Liver (tissue), 9 donors: ENCODE data around the gene ENOX1. TPM values are rescaled to one million over a fixed set of nuclear protein-coding genes. Genes with fewer than 3 reads are reported as not detected.

Experiments
- DNase-seq: peaks from one replicate; pipeline ENCODE4 v3.0.0-alpha.2; 2017; ENCODE audit warnings: low spot score
- H3K27ac ChIP-seq, 2 donors: one replicate each; pipeline ENCODE4 v1.7.0; 2013; ENCODE audit warnings: inconsistent platforms in 2 of 2, low read length in 2 of 2, control low read depth in 1 of 2, low read depth in 1 of 2, mild to moderate bottlenecking in 1 of 2
- H3K27me3 ChIP-seq, 4 donors: one replicate each; pipeline versions ENCODE4 v1.6.1 to v1.7.0; 2013; ENCODE audit warnings: low read length in 3 of 4, inconsistent platforms in 1 of 4, mild to moderate bottlenecking in 1 of 4, moderate library complexity in 1 of 4; ENCODE audit not compliant: control insufficient read depth in 4 of 4, insufficient read depth in 4 of 4
- H3K36me3 ChIP-seq, 4 donors: one replicate each; pipeline versions ENCODE4 v1.6.1 to v1.7.0; 2013; ENCODE audit warnings: low read length in 3 of 4, mild to moderate bottlenecking in 3 of 4, low read depth in 1 of 4, moderate library complexity in 1 of 4; ENCODE audit not compliant: control insufficient read depth in 4 of 4, insufficient read depth in 3 of 4
- H3K4me1 ChIP-seq, 4 donors: one replicate each; pipeline versions ENCODE4 v1.6.1 to v1.7.0; 2013; ENCODE audit warnings: low read length in 3 of 4, mild to moderate bottlenecking in 3 of 4, moderate library complexity in 1 of 4; ENCODE audit not compliant: control insufficient read depth in 4 of 4, insufficient read depth in 4 of 4
- H3K4me3 ChIP-seq, 3 donors: one replicate each; pipeline versions ENCODE4 v1.6.1 to v1.7.0; 2013; ENCODE audit warnings: low read length in 3 of 3, control low read depth in 1 of 3, low read depth in 1 of 3, mild to moderate bottlenecking in 1 of 3
- H3K9ac ChIP-seq, 2 donors: one replicate each; pipeline ENCODE4 v1.7.0; 2013; ENCODE audit warnings: low read length in 2 of 2, mild to moderate bottlenecking in 2 of 2, moderate library complexity in 2 of 2, control low read depth in 1 of 2, low read depth in 1 of 2
- H3K9me3 ChIP-seq, 4 donors: one replicate each; pipeline versions ENCODE4 v1.6.1 to v1.7.0; 2013; ENCODE audit warnings: low read length in 3 of 4; ENCODE audit not compliant: control insufficient read depth in 4 of 4
- ATF3 ChIP-seq: IDR thresholded peaks from 2 replicates; pipeline ENCODE4 v1.6.1; 2016; ENCODE audit warnings: antibody characterized with exemption
- CTCF ChIP-seq: fragments of 150-350 bp; IDR thresholded peaks from 2 replicates; pipeline ENCODE4 v1.5.1; 2017; ENCODE audit warnings: improper control_type of control experiment, low read depth, low read length; ENCODE audit not compliant: missing input control
- EGR1 ChIP-seq, 2 donors: IDR thresholded peaks; 2 replicates each; pipeline ENCODE4 v1.6.1; 2016 to 2018; ENCODE audit warnings: antibody characterized with exemption in 2 of 2, low read depth in 2 of 2
- FOXA2 ChIP-seq: IDR thresholded peaks from 2 replicates; pipeline ENCODE4 v1.6.1; 2016; ENCODE audit warnings: antibody characterized with exemption
- HNF4A ChIP-seq, 2 donors: conservative IDR thresholded peaks; 2 replicates each; pipeline ENCODE4 v1.6.1; 2016; ENCODE audit warnings: antibody characterized with exemption in 2 of 2, mild to moderate bottlenecking in 2 of 2
- HNF4G ChIP-seq: IDR thresholded peaks from 2 replicates; pipeline ENCODE4 v1.6.1; 2016; ENCODE audit warnings: antibody characterized with exemption
- JUND ChIP-seq, 2 donors: IDR thresholded peaks; 2 replicates each; pipeline ENCODE4 v1.6.1; 2016; ENCODE audit warnings: antibody characterized with exemption in 2 of 2
- MAX ChIP-seq: IDR thresholded peaks from 2 replicates; pipeline ENCODE4 v1.6.1; 2016; ENCODE audit warnings: antibody characterized with exemption
- NR2F2 ChIP-seq: IDR thresholded peaks from 2 replicates; pipeline ENCODE4 v1.6.1; 2016; ENCODE audit warnings: antibody characterized with exemption
- RAD21 ChIP-seq, 2 donors: IDR thresholded peaks; 2 replicates each; pipeline ENCODE4 v1.6.1; 2016; ENCODE audit warnings: antibody characterized with exemption in 2 of 2, mild to moderate bottlenecking in 2 of 2
- REST ChIP-seq: IDR thresholded peaks from 2 replicates; pipeline ENCODE4 v1.6.1; 2016; ENCODE audit warnings: antibody characterized with exemption, mild to moderate bottlenecking
- RXRA ChIP-seq, 2 donors: IDR thresholded peaks; 2 replicates each; pipeline ENCODE4 v1.6.1; 2017 to 2018; ENCODE audit warnings: antibody characterized with exemption in 2 of 2, mild to moderate bottlenecking in 1 of 2
- SP1 ChIP-seq: IDR thresholded peaks from 2 replicates; pipeline ENCODE4 v1.6.1; 2018; ENCODE audit warnings: antibody characterized with exemption, mild to moderate bottlenecking
- TAF1 ChIP-seq: conservative IDR thresholded peaks from 2 replicates; pipeline ENCODE4 v1.6.1; 2016; ENCODE audit warnings: antibody characterized with exemption, mild to moderate bottlenecking
- YY1 ChIP-seq: IDR thresholded peaks from 2 replicates; pipeline ENCODE4 v1.6.1; 2016; ENCODE audit warnings: antibody characterized with exemption, mild to moderate bottlenecking
- ZBTB33 ChIP-seq: IDR thresholded peaks from 2 replicates; pipeline ENCODE4 v1.6.1; 2016; ENCODE audit warnings: antibody characterized with exemption
- WGBS: extraction: QIAGEN DNeasy Blood & Tissue Kit; methylation state at CpG from one replicate; pipeline ENCODE4 v1.1.7; 2013; 5-methylcytosine and 5-hydroxymethylcytosine counted together
- polyA plus RNA-seq, 2 donors: library from polyadenylated mRNA; stranded (reverse) in 1 of 2; unstranded in 1 of 2; fragments of 200-250 nt in 1 of 2; fragments of >200 nt in 1 of 2; fragmentation: Nextera tagmentation in 1 of 2; extraction: Ambion mirVana in 1 of 2; gene quantifications; one replicate each; pipeline versions ENCODE4 v1.2.1 to v1.2.3, GENCODE V29; 2013 to 2015
- total RNA-seq, 2 donors: library from RNA; depleted of rRNA; stranded (reverse); fragments of >200 nt; gene quantifications; one replicate each; pipeline ENCODE4 v1.2.3, GENCODE V29; 2014
- donor health status: healthy.
- donor health status: healthy.
- donor health status: healthy.
- donor health status: healthy.
- donor health status: healthy.

The ENOX1 gene
- total and polyA plus RNA-seq, 4 donors: 0.02 to 0.33 (median 0.08) TPM; not detected in 1

- Histone ChIP-seq H3K9me3 (peaks cover 0 to 2% (median 0%) of the 10 kb centered on the region in 4 donors), H3K4me1 (no peaks in the 10 kb centered on the region), H3K4me3 (no peak overlapping the region), H3K9ac (no peak overlapping the region), H3K27me3 (peaks cover 0 to 3% (median 0%) of the 10 kb centered on the region in 4 donors), H3K27ac (no peak overlapping the region), H3K36me3 (no peaks in the 10 kb centered on the region)
- WGBS: 77% methylated on average over 1 of the region's 1 CpG
- DNase-seq: no peak
- TF ChIP-seq HNF4G (no peak), CTCF (no peak), MAX (no peak), FOXA2 (no peak), RXRA (IDR thresholded peaks at IDR 0.05) (no peak)
Measured at GRCh38 chr13:43583321-43583720, 203.5 kb downstream of the ENOX1 start.

- Histone ChIP-seq H3K27me3 (peaks cover 0 to 3% (median 0%) of the 10 kb centered on the region in 4 donors), H3K4me1 (no peaks in the 10 kb centered on the region), H3K27ac (no peak overlapping the region), H3K9me3 (peaks cover 0 to 2% (median 0%) of the 10 kb centered on the region in 4 donors), H3K4me3 (no peak overlapping the region), H3K9ac (no peak overlapping the region), H3K36me3 (no peaks in the 10 kb centered on the region)
- TF ChIP-seq YY1: no peak
- TF ChIP-seq REST: no peak
- TF ChIP-seq RAD21 (IDR thresholded peaks at IDR 0.05): no peak
- WGBS: 88% methylated on average over 4 of the region's 4 CpGs
- DNase-seq: no peak
Measured at GRCh38 chr13:43580280-43580679, 206.5 kb downstream of the ENOX1 start.

- Histone ChIP-seq H3K27ac (no peak overlapping the region), H3K9ac (no peak overlapping the region), H3K36me3 (no peaks in the 10 kb centered on the region), H3K9me3 (no peaks in the 10 kb centered on the region), H3K4me1 (no peaks in the 10 kb centered on the region), H3K4me3 (no peak overlapping the region), H3K27me3 (peaks cover 0 to 3% (median 0%) of the 10 kb centered on the region in 4 donors)
- no peak for DNase-seq
- TF ChIP-seq HNF4A (conservative IDR thresholded peaks at IDR 0.05): no peak
- TF ChIP-seq SP1: no peak
- TF ChIP-seq ZBTB33: no peak
- TF ChIP-seq JUND (IDR thresholded peaks at IDR 0.05): no peak
- no peak for TF ChIP-seq FOXA2
- no peak for TF ChIP-seq HNF4G
- no peak for TF ChIP-seq TAF1
- no peak for TF ChIP-seq ATF3
- no peak for TF ChIP-seq EGR1 (IDR thresholded peaks at IDR 0.05; ENCODE audit: low read depth in 2 of 2)
- no peak for TF ChIP-seq REST
- TF ChIP-seq MAX: no peak
- TF ChIP-seq RAD21 (IDR thresholded peaks at IDR 0.05): no peak
- TF ChIP-seq YY1: no peak
- no peak for TF ChIP-seq NR2F2
Measured at GRCh38 chr13:43579321-43579720, 207.5 kb downstream of the ENOX1 start.
